ENCODE data around the gene C1orf50. TPM values are rescaled to one million over a fixed set of nuclear protein-coding genes. Genes with fewer than 3 reads are reported as not detected.

The C1orf50 gene
- total RNA-seq, 1 experiment from 2014 or later = 7.7 TPM

- Mint-ChIP-seq H3K9me3 (peaks cover 2 to 5% of the 10 kb centered on the region in 2 experiments; a peak in 2 of 5 replicates), H3K27me3 (ENCODE audit: low read depth) (no peaks in the 10 kb centered on the region; the same call in 1 of the 2 replicates), H3K4me3 (no peak overlapping the region), H3K36me3 (ENCODE audit: insufficient read depth in 1 of 3, low read depth in 3 of 3) (peaks cover 2 to 20% (median 3%) of the 10 kb centered on the region in 3 experiments; a peak in 4 of 7 replicates), H3K27ac (no peak overlapping the region), H3K4me1 (no peaks in the 10 kb centered on the region; a peak in 1 of 4 replicates)
- TF ChIP-seq CTCF (conservative IDR thresholded peaks at IDR 0.05) = no peak
- Histone ChIP-seq H3K4me1 (ENCODE audit: insufficient read depth, low read length) (no peaks in the 10 kb centered on the region), H2BK15ac (ENCODE audit: low read depth, low read length) (no peak overlapping the region), H3K27me3 (ENCODE audit: insufficient read depth, low read length) (no peaks in the 10 kb centered on the region), H3K23ac (ENCODE audit: insufficient read length, low read depth, low read length) (no peak overlapping the region), H2BK20ac (ENCODE audit: low read depth, low read length, poor library complexity, severe bottlenecking) (no peak overlapping the region), H3T11ph (ENCODE audit: low read length) (no peak overlapping the region), H3K56ac (ENCODE audit: insufficient read length, low read depth, low read length) (no peak overlapping the region), H3K79me1 (ENCODE audit: insufficient read depth, low read depth, low read length, poor library complexity, severe bottlenecking) (no peaks in the 10 kb centered on the region), H3K4me2 (ENCODE audit: insufficient read depth, insufficient read length, low read length) (no peak overlapping the region), H2BK5ac (ENCODE audit: insufficient read length, low read length) (no peak overlapping the region), H2AFZ (ENCODE audit: low read length) (no peak overlapping the region), H4K8ac (replicated peaks; ENCODE audit: insufficient read length, low read depth, low read length) (no peak overlapping the region), H3K9me3 (ENCODE audit: control insufficient read depth, low read depth, low read length) (no peaks in the 10 kb centered on the region), H2BK120ac (ENCODE audit: low read depth, low read length, poor library complexity, severe bottlenecking) (no peak overlapping the region), H3K23me2 (ENCODE audit: insufficient read length, low read depth, low read length, poor library complexity, severe bottlenecking) (no peaks in the 10 kb centered on the region), H3K27ac (ENCODE audit: insufficient read length, low read depth, low read length) (no peak overlapping the region), H4K5ac (ENCODE audit: insufficient read length, low read depth, low read length) (no peak overlapping the region), H3K4ac (ENCODE audit: low read depth, low read length) (no peak overlapping the region), H2AK5ac (ENCODE audit: insufficient read length, low read length) (no peak overlapping the region), H3K14ac (ENCODE audit: insufficient read depth, low read length) (no peak overlapping the region), H2BK12ac (ENCODE audit: insufficient read length, low read depth, low read length) (no peak overlapping the region), H3K9ac (ENCODE audit: extremely low read depth, insufficient read length, low read length) (no peak overlapping the region), H4K91ac (ENCODE audit: insufficient read length, low read depth, low read length) (no peak overlapping the region), H4K20me1 (ENCODE audit: control insufficient read depth, insufficient read depth, insufficient read length) (no peaks in the 10 kb centered on the region), H3K79me2 (ENCODE audit: insufficient read depth, low read length) (no peaks in the 10 kb centered on the region), H3K18ac (ENCODE audit: insufficient read length, low read depth, low read length) (no peak overlapping the region)
- DNase-seq = no peak
- WGBS (ENCODE audit: extremely low coverage, insufficient read length, low lambda C conversion rate) = no CpG with 5 or more reads among the region's 1 CpG
Observed at GRCh38 chr1:42720868-42721267, 46.2 kb upstream of the C1orf50 start.
